Neural cell (in vitro differentiated cells): ENCODE data around the gene CTBP2. TPM values are rescaled to one million over a fixed set of nuclear protein-coding genes. Genes with fewer than 3 reads are reported as not detected.

ENCODE experiments used
- H2AFZ ChIP-seq: fragments of 200-600, 300-800 bp; sonication (generic), shearing (Covaris generic); 2 replicates; pipeline ENCODE4 v1.6.0; 2014; ENCODE audit warnings: low read depth, mild to moderate bottlenecking, antibody characterized with exemption, low read length, moderate library complexity
- H3F3A ChIP-seq: fragments of 200-600 bp; shearing (Covaris generic); 2 replicates; pipeline ENCODE4 v1.6.1; 2016; ENCODE audit warnings: mild to moderate bottlenecking, moderate library complexity, mixed read lengths, antibody characterized with exemption, low read length; ENCODE audit not compliant: insufficient read depth, poor library complexity, severe bottlenecking
- H3K27ac ChIP-seq: fragments of 200-600, 300-800 bp; sonication (generic), shearing (Covaris generic); 2 replicates; pipeline ENCODE4 v1.5.1; 2014; ENCODE audit warnings: mild to moderate bottlenecking, low read length, moderate library complexity
- H3K27me3 ChIP-seq: fragments of 300-800, 200-600 bp; sonication (generic), shearing (Covaris generic); 2 replicates; pipeline ENCODE4 v1.6.0; 2014; ENCODE audit warnings: mild to moderate bottlenecking, low read depth, low read length, moderate library complexity; ENCODE audit not compliant: insufficient read depth
- H3K36me3 ChIP-seq: fragments of 300-800, 200-600 bp; sonication (generic), shearing (Covaris generic); 2 replicates; pipeline ENCODE4 v1.5.1; 2014; ENCODE audit warnings: mild to moderate bottlenecking, antibody characterized with exemption, low read length, moderate library complexity; ENCODE audit not compliant: insufficient read depth
- H3K4me2 ChIP-seq: fragments of 300-800, 200-600 bp; sonication (generic), shearing (Covaris generic); 2 replicates; pipeline ENCODE4 v1.6.0; 2014; ENCODE audit warnings: mild to moderate bottlenecking, low read length
- H3K4me3 ChIP-seq: fragments of 300-800, 200-600 bp; sonication (generic), shearing (Covaris generic); 2 replicates; pipeline ENCODE4 v1.5.1; 2014; ENCODE audit warnings: mild to moderate bottlenecking, low read length, moderate library complexity
- H3K79me2 ChIP-seq: fragments of 200-600 bp; shearing (Covaris generic); replicated peaks from 2 replicates; pipeline ENCODE4 v1.6.0; 2014; ENCODE audit warnings: mild to moderate bottlenecking, low read length, moderate library complexity; ENCODE audit not compliant: insufficient read depth
- H3K9ac ChIP-seq: fragments of 300-800, 200-600 bp; sonication (generic), shearing (Covaris generic); 2 replicates; pipeline ENCODE4 v1.6.1; 2016; ENCODE audit warnings: mild to moderate bottlenecking, low read length, mixed read lengths
- H3K9me2 ChIP-seq: fragments of 200-600 bp; shearing (Covaris generic); 2 replicates; pipeline ENCODE4 v1.6.1; 2016; ENCODE audit warnings: mild to moderate bottlenecking, low read length, mixed read lengths; ENCODE audit not compliant: insufficient read depth
- H3K9me3 ChIP-seq: fragments of 200-600, 300-800 bp; sonication (generic), shearing (Covaris generic); 2 replicates; pipeline ENCODE4 v1.6.1; 2016; ENCODE audit warnings: mild to moderate bottlenecking, mixed run types, low read length, moderate library complexity, mixed read lengths
- H4K20me1 ChIP-seq: fragments of 200-600 bp; shearing (Covaris generic); 2 replicates; pipeline ENCODE4 v1.6.1; 2016; ENCODE audit warnings: mild to moderate bottlenecking, mixed run types; ENCODE audit not compliant: insufficient read depth
- CTCF ChIP-seq: fragments of 450-650 bp; IDR thresholded peaks from 2 replicates; pipeline ENCODE4 v1.5.1; 2014; ENCODE audit warnings: antibody characterized with exemption, mild to moderate bottlenecking, moderate library complexity; ENCODE audit not compliant: poor library complexity, severe bottlenecking
- EP300 ChIP-seq: fragments of 450-650 bp; conservative IDR thresholded peaks from 2 replicates; pipeline ENCODE4 v1.6.1; 2014; ENCODE audit warnings: antibody characterized with exemption, mild to moderate bottlenecking, moderate library complexity; ENCODE audit not compliant: poor library complexity, severe bottlenecking
- EZH2 ChIP-seq: fragments of 200-600, 300-800 bp; shearing (Covaris generic), sonication (generic); IDR thresholded peaks from 2 replicates; pipeline ENCODE4 v1.6.1; 2014; ENCODE audit warnings: antibody characterized with exemption, low read length, borderline replicate concordance, mild to moderate bottlenecking; ENCODE audit not compliant: insufficient read depth, poor library complexity, severe bottlenecking
- MXI1 ChIP-seq: fragments of 450-650 bp; conservative IDR thresholded peaks from 2 replicates; pipeline ENCODE4 v1.6.1; 2014; ENCODE audit warnings: antibody characterized with exemption, mild to moderate bottlenecking; ENCODE audit not compliant: poor library complexity, severe bottlenecking
- POLR2AphosphoS5 ChIP-seq: IDR thresholded peaks from 2 replicates; pipeline ENCODE4 v1.6.1; 2012
- RAD21 ChIP-seq: fragments of 450-650 bp; conservative IDR thresholded peaks from 2 replicates; pipeline ENCODE4 v1.6.1; 2014; ENCODE audit warnings: antibody characterized with exemption, mild to moderate bottlenecking, moderate library complexity
- REST ChIP-seq: IDR thresholded peaks from 2 replicates; pipeline ENCODE4 v1.6.1; 2012; ENCODE audit warnings: borderline replicate concordance
- SMC3 ChIP-seq: fragments of 450-650 bp; conservative IDR thresholded peaks from 2 replicates; pipeline ENCODE4 v1.6.1; 2014; ENCODE audit warnings: antibody characterized with exemption, mild to moderate bottlenecking, moderate library complexity; ENCODE audit not compliant: poor library complexity
- TAF1 ChIP-seq: IDR thresholded peaks from 2 replicates; pipeline ENCODE4 v1.6.1; 2012; ENCODE audit warnings: low read depth
- polyA plus RNA-seq: library from polyadenylated mRNA; depleted of rRNA; stranded (reverse); fragments of >200 nt; gene quantifications from 2 replicates; pipeline ENCODE4 v1.2.3, GENCODE V29; 2014

Gene CTBP2
- polyA plus RNA-seq, 1 donor from 2014 or later = 59.5 TPM

- TF ChIP-seq REST = no peak
- TF ChIP-seq RAD21 = no peak
- no peak for TF ChIP-seq EZH2
- TF ChIP-seq TAF1 = no peak
- TF ChIP-seq SMC3 = no peak
- TF ChIP-seq EP300 = no peak
- no peak for TF ChIP-seq CTCF
- TF ChIP-seq MXI1 = no peak
- no peak for TF ChIP-seq POLR2AphosphoS5
- H2AFZ ChIP-seq = no peak overlapping the region
- H3K79me2 ChIP-seq = peaks cover 64% of the 10 kb centered on the region
- no peak overlapping the region for H3K27ac ChIP-seq
- H3K9me2 ChIP-seq = no peaks in the 10 kb centered on the region
- no peak overlapping the region for H3K4me3 ChIP-seq
- H3F3A ChIP-seq = no peaks in the 10 kb centered on the region
- no peaks in the 10 kb centered on the region for H3K27me3 ChIP-seq
- peaks cover 5% of the 10 kb centered on the region for H3K9me3 ChIP-seq
- H3K9ac ChIP-seq = no peak overlapping the region
- H3K36me3 ChIP-seq = no peaks in the 10 kb centered on the region
- H3K4me2 ChIP-seq = no peak overlapping the region
- no peaks in the 10 kb centered on the region for H4K20me1 ChIP-seq
These were observed 53.0 kb downstream of the CTBP2 start for GRCh38 chr10:125107166-125107949.

GRCh38 chr10:125106586-125106985 lies 53.8 kb downstream of the CTBP2 start:
- no peaks in the 10 kb centered on the region for H3K27me3 ChIP-seq
- H3K27ac ChIP-seq = no peak overlapping the region
- H3K36me3 ChIP-seq = no peaks in the 10 kb centered on the region
- no peak overlapping the region for H2AFZ ChIP-seq
- H3K4me2 ChIP-seq = no peak overlapping the region
- H4K20me1 ChIP-seq = no peaks in the 10 kb centered on the region
- no peak overlapping the region for H3K9ac ChIP-seq
- H3K9me3 ChIP-seq = peaks cover 5% of the 10 kb centered on the region
- H3K4me3 ChIP-seq = no peak overlapping the region
- H3F3A ChIP-seq = no peaks in the 10 kb centered on the region
- H3K79me2 ChIP-seq = peaks cover 66% of the 10 kb centered on the region
- H3K9me2 ChIP-seq = no peaks in the 10 kb centered on the region
- TF ChIP-seq CTCF (no peak), REST (no peak), MXI1 (no peak), EZH2 (no peak), TAF1 (no peak), SMC3 (no peak), EP300 (no peak), POLR2AphosphoS5 (no peak), RAD21 (no peak)
